PFSK-1 (cell line): ENCODE data around the gene LCE1C. TPM values are rescaled to one million over a fixed set of nuclear protein-coding genes. Genes with fewer than 3 reads are reported as not detected.

Experiments
- FOXP2 ChIP-seq: optimal IDR thresholded peaks from 2 replicates; pipeline ENCODE3; 2011; ENCODE audit warnings: borderline replicate concordance, control low read depth, inconsistent platforms; ENCODE audit not compliant: insufficient read depth; ENCODE audit errors: extremely low read length, extremely low read depth
- POLR2AphosphoS5 ChIP-seq: IDR thresholded peaks from 2 replicates; pipeline ENCODE4 v1.6.1; 2012; ENCODE audit warnings: low read depth, mild to moderate bottlenecking, control low read depth, low read length, moderate library complexity
- SIN3A ChIP-seq: IDR thresholded peaks from 2 replicates; pipeline ENCODE4 v1.6.1; 2012; ENCODE audit warnings: mild to moderate bottlenecking, low read length, moderate library complexity, borderline replicate concordance; ENCODE audit not compliant: insufficient read depth
- TAF1 ChIP-seq: IDR thresholded peaks from 2 replicates; pipeline ENCODE4 v1.6.1; 2012; ENCODE audit warnings: low read length, control low read depth, borderline replicate concordance; ENCODE audit not compliant: insufficient read depth
- polyA plus RNA-seq: library from polyadenylated mRNA; unstranded; fragments of >200 nt; gene quantifications from one replicate; pipeline ENCODE4 v1.2.1, GENCODE V29; 2012; ENCODE audit warnings: low read depth, missing spikeins; ENCODE audit not compliant: insufficient read length
- TF ChIP-seq, protein P1 (sequence below), 2 experiments: IDR thresholded peaks; 2 replicates each; pipeline versions ENCODE4 v1.6.1 to v1.8.0; 2011 to 2012; ENCODE audit warnings: low read depth in 2 of 2, low read length in 2 of 2, control low read depth in 1 of 2, inconsistent platforms in 1 of 2, mild to moderate bottlenecking in 1 of 2, moderate library complexity in 1 of 2; ENCODE audit not compliant: insufficient read depth in 1 of 2

The LCE1C gene
- not detected for polyA plus RNA-seq

DNA sequence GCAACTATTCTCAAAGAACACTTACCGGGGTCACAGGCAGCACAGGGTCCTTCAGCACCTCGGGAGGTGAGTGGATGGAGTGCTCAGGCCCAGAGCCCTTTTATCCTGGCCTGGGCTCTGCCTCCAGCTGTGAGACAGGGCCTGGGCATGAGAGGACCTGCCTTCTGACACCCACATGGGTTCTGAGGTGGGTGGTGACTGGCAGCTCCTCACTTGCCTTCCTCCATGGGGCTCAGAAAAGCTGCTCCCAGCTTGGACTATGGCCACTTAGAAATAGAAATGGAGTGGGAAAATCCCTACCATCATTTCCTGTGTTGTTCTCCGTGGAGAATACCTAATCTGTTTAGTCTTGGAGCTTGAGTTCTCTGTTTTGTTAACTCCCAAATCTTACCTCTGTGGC lies at the start of gene LCE1C:
TSS of gene LCE1C (minus strand) at position 76 of the 400 bp plus-strand sequence. CDS start 1,173 bp downstream, outside the sequence.
- TF ChIP-seq POLR2AphosphoS5 (no peak), FOXP2 (no peak), TAF1 (no peak), SIN3A (no peak)
- TF ChIP-seq, protein P1, sequence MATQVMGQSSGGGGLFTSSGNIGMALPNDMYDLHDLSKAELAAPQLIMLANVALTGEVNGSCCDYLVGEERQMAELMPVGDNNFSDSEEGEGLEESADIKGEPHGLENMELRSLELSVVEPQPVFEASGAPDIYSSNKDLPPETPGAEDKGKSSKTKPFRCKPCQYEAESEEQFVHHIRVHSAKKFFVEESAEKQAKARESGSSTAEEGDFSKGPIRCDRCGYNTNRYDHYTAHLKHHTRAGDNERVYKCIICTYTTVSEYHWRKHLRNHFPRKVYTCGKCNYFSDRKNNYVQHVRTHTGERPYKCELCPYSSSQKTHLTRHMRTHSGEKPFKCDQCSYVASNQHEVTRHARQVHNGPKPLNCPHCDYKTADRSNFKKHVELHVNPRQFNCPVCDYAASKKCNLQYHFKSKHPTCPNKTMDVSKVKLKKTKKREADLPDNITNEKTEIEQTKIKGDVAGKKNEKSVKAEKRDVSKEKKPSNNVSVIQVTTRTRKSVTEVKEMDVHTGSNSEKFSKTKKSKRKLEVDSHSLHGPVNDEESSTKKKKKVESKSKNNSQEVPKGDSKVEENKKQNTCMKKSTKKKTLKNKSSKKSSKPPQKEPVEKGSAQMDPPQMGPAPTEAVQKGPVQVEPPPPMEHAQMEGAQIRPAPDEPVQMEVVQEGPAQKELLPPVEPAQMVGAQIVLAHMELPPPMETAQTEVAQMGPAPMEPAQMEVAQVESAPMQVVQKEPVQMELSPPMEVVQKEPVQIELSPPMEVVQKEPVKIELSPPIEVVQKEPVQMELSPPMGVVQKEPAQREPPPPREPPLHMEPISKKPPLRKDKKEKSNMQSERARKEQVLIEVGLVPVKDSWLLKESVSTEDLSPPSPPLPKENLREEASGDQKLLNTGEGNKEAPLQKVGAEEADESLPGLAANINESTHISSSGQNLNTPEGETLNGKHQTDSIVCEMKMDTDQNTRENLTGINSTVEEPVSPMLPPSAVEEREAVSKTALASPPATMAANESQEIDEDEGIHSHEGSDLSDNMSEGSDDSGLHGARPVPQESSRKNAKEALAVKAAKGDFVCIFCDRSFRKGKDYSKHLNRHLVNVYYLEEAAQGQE (IDR thresholded peaks at IDR 0.05; ENCODE audit: insufficient read depth in 1 of 2, low read depth in 2 of 2, low read length in 2 of 2): no peak

DNA sequence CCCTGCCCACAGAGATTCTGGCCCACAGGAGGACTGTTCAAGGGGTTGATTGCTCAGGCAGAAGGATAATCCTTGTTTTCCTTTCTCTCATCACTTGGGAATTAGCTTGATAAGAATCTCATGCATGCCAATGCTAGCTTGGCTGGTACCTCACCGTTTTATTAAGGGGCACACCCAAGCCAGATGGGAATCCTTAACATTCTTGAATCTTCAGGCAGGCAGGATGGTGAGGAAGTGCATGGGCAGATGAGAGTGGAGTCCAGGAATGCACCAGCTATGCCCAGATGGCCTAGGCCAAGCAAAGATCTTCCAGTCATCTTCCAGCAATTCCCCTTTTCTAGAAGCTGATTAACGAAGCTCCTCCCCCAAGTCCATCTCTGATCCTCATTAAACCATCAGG lies 49.2 kb upstream of the LCE1C start:
- TF ChIP-seq TAF1 (no peak), SIN3A (no peak), FOXP2 (no peak), POLR2AphosphoS5 (no peak)
- TF ChIP-seq, protein P1 (IDR thresholded peaks at IDR 0.05; ENCODE audit: insufficient read depth in 1 of 2, low read depth in 2 of 2, low read length in 2 of 2): no peak

DNA sequence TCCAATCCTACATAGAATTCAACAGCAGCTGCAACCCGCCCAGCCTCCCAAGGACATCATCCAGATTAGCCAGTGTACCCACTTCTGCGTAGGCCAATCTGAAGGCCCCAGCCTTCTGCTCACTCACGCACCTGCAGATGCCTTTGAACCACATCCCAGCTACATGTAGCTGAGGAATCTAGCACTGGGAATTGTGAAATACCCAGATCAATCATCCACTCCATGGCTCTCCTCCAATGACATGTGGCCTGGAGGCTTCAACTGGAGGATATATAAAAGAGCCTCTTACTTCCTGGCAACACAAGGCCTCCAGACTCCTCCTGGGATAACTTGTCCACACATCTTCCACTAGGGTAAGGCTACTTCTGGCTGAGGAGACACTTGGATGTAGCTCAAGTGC lies 36.1 kb upstream of the LCE1C start, which contains the start of gene LCE6A:
TSS of gene LCE6A (plus strand) at position 301 of the 400 bp plus-strand sequence. CDS start 665 bp downstream, outside the sequence.
- TF ChIP-seq FOXP2 (no peak), SIN3A (no peak), TAF1 (no peak), POLR2AphosphoS5 (no peak)
- TF ChIP-seq, protein P1 (IDR thresholded peaks at IDR 0.05; ENCODE audit: insufficient read depth in 1 of 2, low read depth in 2 of 2, low read length in 2 of 2): no peak

GRCh38 chr1:152836870-152837269 lies 30.4 kb upstream of the LCE1C start:
- TF ChIP-seq SIN3A (no peak), FOXP2 (no peak), TAF1 (no peak), POLR2AphosphoS5 (no peak)
- TF ChIP-seq, protein P1 (IDR thresholded peaks at IDR 0.05; ENCODE audit: insufficient read depth in 1 of 2, low read depth in 2 of 2, low read length in 2 of 2): no peak

DNA sequence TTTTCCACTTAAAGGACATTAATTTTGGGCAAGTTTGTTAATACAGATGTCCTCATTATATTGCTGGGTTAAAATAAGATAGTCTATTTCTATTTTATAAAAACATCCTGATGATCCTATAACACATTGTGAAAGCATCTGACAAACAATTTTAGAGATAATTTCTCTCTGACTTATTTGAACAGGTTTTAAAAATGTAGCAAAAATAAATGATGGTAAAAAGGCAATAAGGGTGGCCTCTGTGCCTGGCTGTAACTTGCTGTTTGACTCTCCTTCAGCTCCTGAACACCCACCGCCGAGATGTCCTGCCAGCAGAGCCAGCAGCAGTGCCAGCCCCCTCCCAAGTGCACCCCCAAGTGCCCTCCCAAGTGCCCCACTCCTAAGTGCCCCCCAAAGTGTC lies 20.7 kb upstream of the LCE1C start, which contains the start of gene LCE1A:
TSS of gene LCE1A (plus strand) at position 301 of the 400 bp plus-strand sequence. CDS start at position 301, 0 bp downstream.
- no peak for TF ChIP-seq POLR2AphosphoS5
- TF ChIP-seq, protein P1 (IDR thresholded peaks at IDR 0.05; ENCODE audit: insufficient read depth in 1 of 2, low read depth in 2 of 2, low read length in 2 of 2): no peak
- TF ChIP-seq FOXP2: no peak
- TF ChIP-seq TAF1: no peak
- TF ChIP-seq SIN3A: no peak
